H1 (cell line): Measurements from ENCODE around the gene PRKAB2.

Experiments used
- CHD2 ChIP-seq: IDR thresholded peaks from 2 replicates; pipeline ENCODE4 v1.6.1; 2012; ENCODE audit warnings: low read length, improper control_type of control experiment
- CTCF ChIP-seq, 3 experiments: IDR thresholded peaks; 1 replicate in 2 of 3; 2 replicates in 1 of 3; pipeline versions ENCODE4 v1.5.1 to v1.6.1; 2011; ENCODE audit warnings: low read length in 3 of 3, mild to moderate bottlenecking in 3 of 3, inconsistent platforms in 2 of 3, low read depth in 1 of 3, moderate library complexity in 1 of 3; ENCODE audit not compliant: insufficient read depth in 1 of 3; ENCODE audit errors: control extremely low read depth in 1 of 3
- KDM1A ChIP-seq: fragments of 200-600, 300-600 bp; sonication (generic); IDR thresholded peaks from 2 replicates; pipeline ENCODE4 v1.7.1; 2016; ENCODE audit warnings: mild to moderate bottlenecking, low read length, borderline replicate concordance
- POLR2A ChIP-seq, 2 experiments: IDR thresholded peaks; 1 replicate in 1 of 2; 2 replicates in 1 of 2; pipeline ENCODE4 v1.6.1; 2011; ENCODE audit warnings: low read depth in 2 of 2, low read length in 2 of 2, mild to moderate bottlenecking in 2 of 2; ENCODE audit errors: control extremely low read depth in 1 of 2
- SP2 ChIP-seq: IDR thresholded peaks from 2 replicates; pipeline ENCODE4 v1.6.1; 2012; ENCODE audit warnings: mild to moderate bottlenecking, low read length, inconsistent platforms
- ZNF274 ChIP-seq: IDR thresholded peaks from 2 replicates; pipeline ENCODE4 v1.7.0; 2012; ENCODE audit warnings: low read length, borderline replicate concordance; ENCODE audit errors: extremely low read depth
- TF ChIP-seq, protein P1 (sequence below): IDR thresholded peaks from 2 replicates; pipeline ENCODE4 v1.6.1; 2012; ENCODE audit warnings: inconsistent platforms

- no peak for TF ChIP-seq KDM1A
- TF ChIP-seq CHD2: no peak
- TF ChIP-seq POLR2A (IDR thresholded peaks at IDR 0.05; ENCODE audit: control extremely low read depth in 1 of 2, low read depth in 2 of 2, low read length in 2 of 2): no peak
- no peak for TF ChIP-seq CTCF (IDR thresholded peaks at IDR 0.05; ENCODE audit: control extremely low read depth in 1 of 3, insufficient read depth in 1 of 3, low read depth in 1 of 3, low read length in 3 of 3)
- TF ChIP-seq SP2: no peak
- TF ChIP-seq ZNF274: no peak
- TF ChIP-seq, protein P1, sequence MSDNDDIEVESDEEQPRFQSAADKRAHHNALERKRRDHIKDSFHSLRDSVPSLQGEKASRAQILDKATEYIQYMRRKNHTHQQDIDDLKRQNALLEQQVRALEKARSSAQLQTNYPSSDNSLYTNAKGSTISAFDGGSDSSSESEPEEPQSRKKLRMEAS: no peak
Observed at GRCh38 chr1:147156642-147157041, 15.6 kb downstream of the PRKAB2 start.
